HepG2 (cell line): ENCODE results near the gene FAAP20. TPM values are rescaled to one million over a fixed set of nuclear protein-coding genes. Genes with fewer than 3 reads are reported as not detected.

ENCODE experiments used
- ATF2 ChIP-seq: sonication (generic); formaldehyde crosslinking; IDR thresholded peaks from 2 replicates; pipeline ENCODE4 v1.4.0; 2020; ENCODE audit warnings: missing genetic modification reagents
- ELF1 ChIP-seq: sonication (generic); formaldehyde crosslinking; IDR thresholded peaks from 2 replicates; pipeline ENCODE4 v1.4.0; 2020; ENCODE audit warnings: missing genetic modification reagents
- FOXA1 ChIP-seq, 2 experiments: fragments of 450-650 bp in 1 of 2; sonication (generic) in 1 of 2; formaldehyde crosslinking in 1 of 2; IDR thresholded peaks; 2 replicates each; pipeline versions ENCODE4 v1.4.0 to v1.6.1; 2016 to 2020; ENCODE audit warnings: missing genetic modification reagents in 1 of 2
- HMGXB3 ChIP-seq: sonication (generic); formaldehyde crosslinking; IDR thresholded peaks from 2 replicates; pipeline ENCODE4 v1.4.0; 2020; ENCODE audit warnings: missing genetic modification reagents, borderline replicate concordance
- KDM3A ChIP-seq: IDR thresholded peaks from 2 replicates; pipeline ENCODE4 v1.6.1; 2018; ENCODE audit warnings: low read depth, missing compliant biosample characterization
- MATR3 ChIP-seq: sonication (generic); formaldehyde crosslinking; IDR thresholded peaks from 2 replicates; pipeline ENCODE4 v1.4.0; 2020; ENCODE audit warnings: missing genetic modification reagents
- PLRG1 ChIP-seq: fragments of 450-650 bp; conservative IDR thresholded peaks from 2 replicates; pipeline ENCODE4 v1.6.1; 2016
- PPARG ChIP-seq: conservative IDR thresholded peaks from 2 replicates; pipeline ENCODE4 v1.6.1; 2016; ENCODE audit warnings: missing biosample characterization, missing genetic modification reagents
- TBP ChIP-seq: sonication (generic); formaldehyde crosslinking; IDR thresholded peaks from 2 replicates; pipeline ENCODE4 v1.5.0; 2020; ENCODE audit warnings: missing genetic modification reagents
- TBX2 ChIP-seq: sonication (generic); formaldehyde crosslinking; IDR thresholded peaks from 2 replicates; pipeline ENCODE4 v1.5.0; 2020; ENCODE audit warnings: missing genetic modification reagents, mild to moderate bottlenecking, borderline replicate concordance
- TEAD2 ChIP-seq: sonication (generic); formaldehyde crosslinking; IDR thresholded peaks from 2 replicates; pipeline ENCODE4 v1.9.0; 2021; ENCODE audit warnings: missing genetic modification reagents
- ZKSCAN5 ChIP-seq: sonication (generic); formaldehyde crosslinking; IDR thresholded peaks from 2 replicates; pipeline ENCODE4 v1.5.1; 2020; ENCODE audit warnings: mild to moderate bottlenecking, missing genetic modification reagents
- ZNF205 ChIP-seq: IDR thresholded peaks from 2 replicates; pipeline ENCODE4 v1.6.1; 2018; ENCODE audit warnings: missing biosample characterization, missing genetic modification reagents
- ZNF576 ChIP-seq: sonication (generic); formaldehyde crosslinking; IDR thresholded peaks from 2 replicates; pipeline ENCODE4 v1.4.0; 2020; ENCODE audit warnings: mild to moderate bottlenecking, missing genetic modification reagents
- ZSCAN22 ChIP-seq: sonication (generic); formaldehyde crosslinking; IDR thresholded peaks from 2 replicates; pipeline ENCODE4 v1.4.0; 2020; ENCODE audit warnings: mild to moderate bottlenecking, missing genetic modification reagents
- polyA plus RNA-seq, 8 experiments: library from polyadenylated mRNA; depleted of rRNA in 3 of 8; stranded (reverse) in 7 of 8; unstranded in 1 of 8; fragments of >200 nt; fragmentation: Illumina TruSeq in 4 of 8; extraction: Trizol in 4 of 8; gene quantifications; 2 replicates each; pipeline versions ENCODE4 v1.2.1 to v1.2.3, GENCODE V29; 2011 to 2016; ENCODE audit warnings: low read depth in 4 of 8, missing spikeins in 1 of 8, mixed read lengths in 1 of 8; ENCODE audit not compliant: insufficient read depth in 1 of 8
- total RNA-seq, 5 experiments: library from RNA; depleted of rRNA; stranded (reverse); fragments of >200 nt; fragmentation: Illumina TruSeq; extraction: Trizol; gene quantifications; 2 replicates each; pipeline ENCODE4 v1.2.3, GENCODE V29; 2016; ENCODE audit warnings: low read depth in 1 of 5
- TF ChIP-seq, protein P1 (sequence below): sonication (generic); formaldehyde crosslinking; IDR thresholded peaks from 2 replicates; pipeline ENCODE4 v1.5.1; 2020; ENCODE audit warnings: mild to moderate bottlenecking, missing genetic modification reagents, moderate library complexity
- TF ChIP-seq, protein P2 (sequence below): fragments of 450-650 bp; IDR thresholded peaks from 2 replicates; pipeline ENCODE4 v1.6.1; 2017; ENCODE audit warnings: mild to moderate bottlenecking

Gene FAAP20
- total and polyA plus RNA-seq, 2 of the 13 experiments (the other 11 are each of a cell fraction or from before 2014, with no cell fraction given): 9.6 to 10.8 TPM

DNA sequence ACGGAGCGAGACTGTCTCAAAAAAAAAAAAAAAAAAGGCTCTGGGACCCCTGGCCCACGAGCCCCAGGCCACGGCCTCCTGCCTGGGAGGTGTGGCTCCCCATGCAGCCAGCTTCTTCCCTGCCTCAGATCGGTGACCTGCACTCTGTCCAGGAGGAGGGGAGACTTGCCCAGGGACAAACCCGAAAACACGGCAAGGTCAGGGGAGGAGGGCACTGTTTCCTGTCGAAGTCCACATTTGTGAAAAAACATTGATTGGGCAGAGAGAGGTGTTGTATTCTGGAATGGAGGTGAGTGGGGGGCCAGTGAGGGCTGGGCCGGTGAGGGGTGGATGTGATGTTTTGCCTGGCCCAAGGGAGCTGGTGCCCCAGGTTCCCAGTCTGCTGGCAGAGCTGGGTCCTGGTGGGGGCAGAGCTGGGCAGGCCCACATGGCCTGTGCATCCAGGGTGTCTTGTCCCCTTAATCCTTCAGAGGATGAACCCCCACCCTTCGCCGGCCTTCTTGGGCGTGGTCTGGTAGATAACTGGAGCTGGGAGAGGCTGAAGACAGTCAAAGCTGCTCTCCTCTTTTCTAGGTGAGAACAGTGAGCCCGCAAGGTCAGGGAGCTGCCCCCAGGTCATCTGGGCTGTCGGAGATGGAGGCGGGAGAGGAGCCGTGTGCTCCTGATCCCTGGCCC, 12.4 kb upstream of the FAAP20 start (continued):
- TF ChIP-seq HMGXB3 (CRISPR knock-in tag): no peak
- no peak for TF ChIP-seq TBP (CRISPR knock-in tag)
- no peak for TF ChIP-seq TBX2 (CRISPR knock-in tag)
- 0 out of 2 replicates have a peak, but pooled peaks have one; percentile 49 for TF ChIP-seq ZNF576 (CRISPR knock-in tag)
- TF ChIP-seq, protein P1, sequence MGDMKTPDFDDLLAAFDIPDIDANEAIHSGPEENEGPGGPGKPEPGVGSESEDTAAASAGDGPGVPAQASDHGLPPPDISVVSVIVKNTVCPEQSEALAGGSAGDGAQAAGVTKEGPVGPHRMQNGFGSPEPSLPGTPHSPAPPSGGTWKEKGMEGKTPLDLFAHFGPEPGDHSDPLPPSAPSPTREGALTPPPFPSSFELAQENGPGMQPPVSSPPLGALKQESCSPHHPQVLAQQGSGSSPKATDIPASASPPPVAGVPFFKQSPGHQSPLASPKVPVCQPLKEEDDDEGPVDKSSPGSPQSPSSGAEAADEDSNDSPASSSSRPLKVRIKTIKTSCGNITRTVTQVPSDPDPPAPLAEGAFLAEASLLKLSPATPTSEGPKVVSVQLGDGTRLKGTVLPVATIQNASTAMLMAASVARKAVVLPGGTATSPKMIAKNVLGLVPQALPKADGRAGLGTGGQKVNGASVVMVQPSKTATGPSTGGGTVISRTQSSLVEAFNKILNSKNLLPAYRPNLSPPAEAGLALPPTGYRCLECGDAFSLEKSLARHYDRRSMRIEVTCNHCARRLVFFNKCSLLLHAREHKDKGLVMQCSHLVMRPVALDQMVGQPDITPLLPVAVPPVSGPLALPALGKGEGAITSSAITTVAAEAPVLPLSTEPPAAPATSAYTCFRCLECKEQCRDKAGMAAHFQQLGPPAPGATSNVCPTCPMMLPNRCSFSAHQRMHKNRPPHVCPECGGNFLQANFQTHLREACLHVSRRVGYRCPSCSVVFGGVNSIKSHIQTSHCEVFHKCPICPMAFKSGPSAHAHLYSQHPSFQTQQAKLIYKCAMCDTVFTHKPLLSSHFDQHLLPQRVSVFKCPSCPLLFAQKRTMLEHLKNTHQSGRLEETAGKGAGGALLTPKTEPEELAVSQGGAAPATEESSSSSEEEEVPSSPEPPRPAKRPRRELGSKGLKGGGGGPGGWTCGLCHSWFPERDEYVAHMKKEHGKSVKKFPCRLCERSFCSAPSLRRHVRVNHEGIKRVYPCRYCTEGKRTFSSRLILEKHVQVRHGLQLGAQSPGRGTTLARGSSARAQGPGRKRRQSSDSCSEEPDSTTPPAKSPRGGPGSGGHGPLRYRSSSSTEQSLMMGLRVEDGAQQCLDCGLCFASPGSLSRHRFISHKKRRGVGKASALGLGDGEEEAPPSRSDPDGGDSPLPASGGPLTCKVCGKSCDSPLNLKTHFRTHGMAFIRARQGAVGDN: no peak
- TF ChIP-seq ZNF205: no peak
- TF ChIP-seq, protein P2, sequence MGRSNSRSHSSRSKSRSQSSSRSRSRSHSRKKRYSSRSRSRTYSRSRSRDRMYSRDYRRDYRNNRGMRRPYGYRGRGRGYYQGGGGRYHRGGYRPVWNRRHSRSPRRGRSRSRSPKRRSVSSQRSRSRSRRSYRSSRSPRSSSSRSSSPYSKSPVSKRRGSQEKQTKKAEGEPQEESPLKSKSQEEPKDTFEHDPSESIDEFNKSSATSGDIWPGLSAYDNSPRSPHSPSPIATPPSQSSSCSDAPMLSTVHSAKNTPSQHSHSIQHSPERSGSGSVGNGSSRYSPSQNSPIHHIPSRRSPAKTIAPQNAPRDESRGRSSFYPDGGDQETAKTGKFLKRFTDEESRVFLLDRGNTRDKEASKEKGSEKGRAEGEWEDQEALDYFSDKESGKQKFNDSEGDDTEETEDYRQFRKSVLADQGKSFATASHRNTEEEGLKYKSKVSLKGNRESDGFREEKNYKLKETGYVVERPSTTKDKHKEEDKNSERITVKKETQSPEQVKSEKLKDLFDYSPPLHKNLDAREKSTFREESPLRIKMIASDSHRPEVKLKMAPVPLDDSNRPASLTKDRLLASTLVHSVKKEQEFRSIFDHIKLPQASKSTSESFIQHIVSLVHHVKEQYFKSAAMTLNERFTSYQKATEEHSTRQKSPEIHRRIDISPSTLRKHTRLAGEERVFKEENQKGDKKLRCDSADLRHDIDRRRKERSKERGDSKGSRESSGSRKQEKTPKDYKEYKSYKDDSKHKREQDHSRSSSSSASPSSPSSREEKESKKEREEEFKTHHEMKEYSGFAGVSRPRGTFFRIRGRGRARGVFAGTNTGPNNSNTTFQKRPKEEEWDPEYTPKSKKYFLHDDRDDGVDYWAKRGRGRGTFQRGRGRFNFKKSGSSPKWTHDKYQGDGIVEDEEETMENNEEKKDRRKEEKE: no peak
- TF ChIP-seq ZSCAN22: no peak
- no peak for TF ChIP-seq KDM3A
- TF ChIP-seq ZKSCAN5 (CRISPR knock-in tag): no peak
- no peak for TF ChIP-seq FOXA1 (IDR thresholded peaks at IDR 0.05)
- no peak for TF ChIP-seq FOXA1 (CRISPR knock-in tag; IDR thresholded peaks at IDR 0.05)
- no peak for TF ChIP-seq MATR3 (CRISPR knock-in tag)
- no peak for TF ChIP-seq ELF1 (CRISPR knock-in tag)
- TF ChIP-seq PPARG: no peak
- TF ChIP-seq PLRG1: no peak
- no peak for TF ChIP-seq TEAD2 (CRISPR knock-in tag)
- TF ChIP-seq ATF2: no peak
